K562 (cell line): ENCODE measurements around the gene CCDC13. TPM values are rescaled to one million over a fixed set of nuclear protein-coding genes. Genes with fewer than 3 reads are reported as not detected.

ENCODE experiments used
- BRD4 ChIP-seq: fragments of 200-600 bp; sonication (generic); IDR thresholded peaks from 2 replicates; pipeline ENCODE4 v1.6.1; 2017; ENCODE audit warnings: inconsistent platforms
- CREM ChIP-seq: IDR thresholded peaks from 2 replicates; pipeline ENCODE4 v1.6.1; 2014; ENCODE audit warnings: antibody characterized with exemption, low read depth
- CUX1 ChIP-seq: fragments of 200-800 bp; sonication (Bioruptor generic); IDR thresholded peaks from 2 replicates; pipeline ENCODE4 v1.6.1; 2016; ENCODE audit warnings: missing genetic modification characterization, missing compliant biosample characterization
- GTF2A2 ChIP-seq: IDR thresholded peaks from 2 replicates; pipeline ENCODE4 v1.6.1; 2016; ENCODE audit warnings: mild to moderate bottlenecking, missing genetic modification characterization, missing compliant biosample characterization
- HDAC1 ChIP-seq, 2 experiments: fragments of 450-650 bp; IDR thresholded peaks; 2 replicates each; pipeline ENCODE4 v1.6.1; 2016 to 2017; ENCODE audit warnings: inconsistent platforms in 1 of 2, mild to moderate bottlenecking in 1 of 2, moderate library complexity in 1 of 2
- HDAC3 ChIP-seq: fragments of 450-650 bp; IDR thresholded peaks from 2 replicates; pipeline ENCODE4 v1.6.1; 2018; ENCODE audit warnings: borderline replicate concordance, mild to moderate bottlenecking, moderate library complexity; ENCODE audit not compliant: partially characterized antibody
- PPARD ChIP-seq: fragments of 250-450 bp; sonication (Bioruptor Pico); IDR thresholded peaks from 2 replicates; pipeline ENCODE4 v1.8.0; 2022; ENCODE audit warnings: inconsistent platforms, mild to moderate bottlenecking, moderate library complexity
- RBBP5 ChIP-seq: fragments of 200-600 bp; sonication (generic); IDR thresholded peaks from 2 replicates; pipeline ENCODE4 v1.6.1; 2012; ENCODE audit warnings: borderline replicate concordance, mild to moderate bottlenecking, low read length, control low read depth, inconsistent platforms; ENCODE audit not compliant: insufficient read depth, poor library complexity, severe bottlenecking
- YY1 ChIP-seq, 3 experiments: IDR thresholded peaks; 2 replicates each; pipeline ENCODE4 v1.6.1; 2011; ENCODE audit warnings: low read length in 2 of 3, mild to moderate bottlenecking in 2 of 3, moderate library complexity in 2 of 3, borderline replicate concordance in 1 of 3, control low read depth in 1 of 3, low read depth in 1 of 3; ENCODE audit not compliant: insufficient read depth in 3 of 3, insufficient replicate concordance in 2 of 3, control insufficient read depth in 1 of 3, insufficient read length in 1 of 3; ENCODE audit errors: extremely low read depth in 1 of 3
- ZBTB40 ChIP-seq, 2 experiments: fragments of 450-650 bp in 1 of 2; sonication (generic) in 1 of 2; formaldehyde crosslinking in 1 of 2; IDR thresholded peaks; 2 replicates each; pipeline versions ENCODE4 v1.7.1 to v1.9.0; 2016 to 2022; ENCODE audit warnings: inconsistent platforms in 1 of 2, mild to moderate bottlenecking in 1 of 2, missing genetic modification reagents in 1 of 2
- polyA plus RNA-seq, 8 experiments: library from polyadenylated mRNA; depleted of rRNA in 4 of 8; stranded (reverse) in 5 of 8; unstranded in 3 of 8; fragments of >200 nt; fragmentation: Nextera tagmentation in 2 of 8; fragmentation: Illumina TruSeq in 1 of 8; extraction: Ambion mirVana in 2 of 8; extraction: Trizol in 1 of 8; gene quantifications; 2 replicates each; pipeline versions ENCODE4 v1.2.1 to v1.2.3, GENCODE V29; 2011 to 2014; ENCODE audit warnings: inconsistent platforms in 1 of 8, missing spikeins in 1 of 8
- total RNA-seq, 7 experiments: library from RNA; depleted of rRNA in 6 of 7; stranded (reverse); fragments of >200 nt in 6 of 7; fragmentation: Illumina TruSeq in 2 of 7; extraction: Trizol in 2 of 7; gene quantifications; 2 replicates each; pipeline versions ENCODE4 v1.2.1 to v1.2.3, GENCODE V29; 2011 to 2021; ENCODE audit warnings: low replicate concordance in 1 of 7

CCDC13 gene
- total and polyA plus RNA-seq, 9 of the 15 experiments (the other 6 are each of a cell fraction or from before 2014, with no cell fraction given) = 0.20 to 0.70 (median 0.48) TPM; not detected in 2

GRCh38 chr3:42802876-42803413 is 29.9 kb upstream of the CCDC13 start (continued):
- TF ChIP-seq CUX1 (no peak), HDAC3 (no peak), CREM (0 out of 2 replicates have a peak, but pooled peaks have one; percentile 31), PPARD (CRISPR knock-in tag) (no peak), YY1 (IDR thresholded peaks at IDR 0.05; ENCODE audit: borderline replicate concordance in 1 of 3, control insufficient read depth in 1 of 3, extremely low read depth in 1 of 3, insufficient read depth in 3 of 3, insufficient read length in 1 of 3, insufficient replicate concordance in 2 of 3, low read depth in 1 of 3, low read length in 2 of 3) (peak in 2 of 3 experiments; percentile 67 to 97), BRD4 (0 out of 2 replicates have a peak, but pooled peaks have one; percentile 26), GTF2A2 (tag) (no peak), HDAC1 (IDR thresholded peaks at IDR 0.05) (0 out of 4 replicates have a peak, but pooled peaks of 1 of the 2 experiments have one; percentile 45), ZBTB40 (IDR thresholded peaks at IDR 0.05) (0 out of 2 replicates have a peak, but pooled peaks have one; percentile 7), ZBTB40 (CRISPR knock-in tag; IDR thresholded peaks at IDR 0.05) (no peak), RBBP5 (no peak)
